ENCODE data around the gene TSPAN11.

TSPAN11 gene

GRCh38 chr12:30973830-30974229, 47.3 kb downstream of the TSPAN11 start:
- TF ChIP-seq TAF1 (IDR thresholded peaks at IDR 0.05; ENCODE audit: borderline replicate concordance, insufficient read depth, low read length) (no peak), FOXP2 (optimal IDR thresholded peaks at IDR 0.05; ENCODE audit: borderline replicate concordance, extremely low read depth, extremely low read length, insufficient read depth) (no peak), SIN3A (IDR thresholded peaks at IDR 0.05; ENCODE audit: borderline replicate concordance, insufficient read depth, low read length) (no peak), REST (IDR thresholded peaks at IDR 0.05; ENCODE audit: insufficient read depth in 1 of 2, low read depth in 2 of 2, low read length in 2 of 2) (no peak), POLR2AphosphoS5 (IDR thresholded peaks at IDR 0.05; ENCODE audit: low read depth, low read length) (no peak)

- TF ChIP-seq REST (IDR thresholded peaks at IDR 0.05; ENCODE audit: insufficient read depth in 1 of 2, low read depth in 2 of 2, low read length in 2 of 2) (no peak), TAF1 (IDR thresholded peaks at IDR 0.05; ENCODE audit: borderline replicate concordance, insufficient read depth, low read length) (no peak)
These were observed 48.4 kb downstream of the TSPAN11 start for GRCh38 chr12:30974746-30975500.

- no peak for TF ChIP-seq REST (IDR thresholded peaks at IDR 0.05; ENCODE audit: insufficient read depth in 1 of 2, low read depth in 2 of 2, low read length in 2 of 2)
- no peak for TF ChIP-seq SIN3A (IDR thresholded peaks at IDR 0.05; ENCODE audit: borderline replicate concordance, insufficient read depth, low read length)
- TF ChIP-seq POLR2AphosphoS5 (IDR thresholded peaks at IDR 0.05; ENCODE audit: low read depth, low read length), result no peak
- TF ChIP-seq FOXP2 (optimal IDR thresholded peaks at IDR 0.05; ENCODE audit: borderline replicate concordance, extremely low read depth, extremely low read length, insufficient read depth), result no peak
- TF ChIP-seq TAF1 (IDR thresholded peaks at IDR 0.05; ENCODE audit: borderline replicate concordance, insufficient read depth, low read length), result no peak
These were observed 49.0 kb downstream of the TSPAN11 start for GRCh38 chr12:30975581-30975980.

- TF ChIP-seq FOXP2 (optimal IDR thresholded peaks at IDR 0.05; ENCODE audit: borderline replicate concordance, extremely low read depth, extremely low read length, insufficient read depth) (no peak), POLR2AphosphoS5 (IDR thresholded peaks at IDR 0.05; ENCODE audit: low read depth, low read length) (no peak), TAF1 (IDR thresholded peaks at IDR 0.05; ENCODE audit: borderline replicate concordance, insufficient read depth, low read length) (no peak), REST (IDR thresholded peaks at IDR 0.05; ENCODE audit: insufficient read depth in 1 of 2, low read depth in 2 of 2, low read length in 2 of 2) (no peak), SIN3A (IDR thresholded peaks at IDR 0.05; ENCODE audit: borderline replicate concordance, insufficient read depth, low read length) (no peak)
These were observed 49.7 kb downstream of the TSPAN11 start for GRCh38 chr12:30976206-30976605.

- TF ChIP-seq FOXP2 (optimal IDR thresholded peaks at IDR 0.05; ENCODE audit: borderline replicate concordance, extremely low read depth, extremely low read length, insufficient read depth), result no peak
- TF ChIP-seq POLR2AphosphoS5 (IDR thresholded peaks at IDR 0.05; ENCODE audit: low read depth, low read length), result no peak
- TF ChIP-seq REST (IDR thresholded peaks at IDR 0.05; ENCODE audit: insufficient read depth in 1 of 2, low read depth in 2 of 2, low read length in 2 of 2), result no peak
- no peak for TF ChIP-seq SIN3A (IDR thresholded peaks at IDR 0.05; ENCODE audit: borderline replicate concordance, insufficient read depth, low read length)
- no peak for TF ChIP-seq TAF1 (IDR thresholded peaks at IDR 0.05; ENCODE audit: borderline replicate concordance, insufficient read depth, low read length)
These were observed 50.6 kb downstream of the TSPAN11 start for GRCh38 chr12:30977124-30977523.
